Neural cell (in vitro differentiated cells): Measurements from ENCODE around the gene ZNF132. TPM values are rescaled to one million over a fixed set of nuclear protein-coding genes. Genes with fewer than 3 reads are reported as not detected.

ENCODE experiments used
- H2AFZ ChIP-seq: fragments of 200-600, 300-800 bp; sonication (generic), shearing (Covaris generic); 2 replicates; pipeline ENCODE4 v1.6.0; 2014; ENCODE audit warnings: low read depth, mild to moderate bottlenecking, antibody characterized with exemption, low read length, moderate library complexity
- H3F3A ChIP-seq: fragments of 200-600 bp; shearing (Covaris generic); 2 replicates; pipeline ENCODE4 v1.6.1; 2016; ENCODE audit warnings: mild to moderate bottlenecking, moderate library complexity, mixed read lengths, antibody characterized with exemption, low read length; ENCODE audit not compliant: insufficient read depth, poor library complexity, severe bottlenecking
- H3K27ac ChIP-seq: fragments of 200-600, 300-800 bp; sonication (generic), shearing (Covaris generic); 2 replicates; pipeline ENCODE4 v1.5.1; 2014; ENCODE audit warnings: mild to moderate bottlenecking, low read length, moderate library complexity
- H3K27me3 ChIP-seq: fragments of 300-800, 200-600 bp; sonication (generic), shearing (Covaris generic); 2 replicates; pipeline ENCODE4 v1.6.0; 2014; ENCODE audit warnings: mild to moderate bottlenecking, low read depth, low read length, moderate library complexity; ENCODE audit not compliant: insufficient read depth
- H3K36me3 ChIP-seq: fragments of 300-800, 200-600 bp; sonication (generic), shearing (Covaris generic); 2 replicates; pipeline ENCODE4 v1.5.1; 2014; ENCODE audit warnings: mild to moderate bottlenecking, antibody characterized with exemption, low read length, moderate library complexity; ENCODE audit not compliant: insufficient read depth
- H3K4me2 ChIP-seq: fragments of 300-800, 200-600 bp; sonication (generic), shearing (Covaris generic); 2 replicates; pipeline ENCODE4 v1.6.0; 2014; ENCODE audit warnings: mild to moderate bottlenecking, low read length
- H3K4me3 ChIP-seq: fragments of 300-800, 200-600 bp; sonication (generic), shearing (Covaris generic); 2 replicates; pipeline ENCODE4 v1.5.1; 2014; ENCODE audit warnings: mild to moderate bottlenecking, low read length, moderate library complexity
- H3K79me2 ChIP-seq: fragments of 200-600 bp; shearing (Covaris generic); replicated peaks from 2 replicates; pipeline ENCODE4 v1.6.0; 2014; ENCODE audit warnings: mild to moderate bottlenecking, low read length, moderate library complexity; ENCODE audit not compliant: insufficient read depth
- H3K9ac ChIP-seq: fragments of 300-800, 200-600 bp; sonication (generic), shearing (Covaris generic); 2 replicates; pipeline ENCODE4 v1.6.1; 2016; ENCODE audit warnings: mild to moderate bottlenecking, low read length, mixed read lengths
- H3K9me2 ChIP-seq: fragments of 200-600 bp; shearing (Covaris generic); 2 replicates; pipeline ENCODE4 v1.6.1; 2016; ENCODE audit warnings: mild to moderate bottlenecking, low read length, mixed read lengths; ENCODE audit not compliant: insufficient read depth
- H3K9me3 ChIP-seq: fragments of 200-600, 300-800 bp; sonication (generic), shearing (Covaris generic); 2 replicates; pipeline ENCODE4 v1.6.1; 2016; ENCODE audit warnings: mild to moderate bottlenecking, mixed run types, low read length, moderate library complexity, mixed read lengths
- H4K20me1 ChIP-seq: fragments of 200-600 bp; shearing (Covaris generic); 2 replicates; pipeline ENCODE4 v1.6.1; 2016; ENCODE audit warnings: mild to moderate bottlenecking, mixed run types; ENCODE audit not compliant: insufficient read depth
- CTCF ChIP-seq: fragments of 450-650 bp; IDR thresholded peaks from 2 replicates; pipeline ENCODE4 v1.5.1; 2014; ENCODE audit warnings: antibody characterized with exemption, mild to moderate bottlenecking, moderate library complexity; ENCODE audit not compliant: poor library complexity, severe bottlenecking
- EP300 ChIP-seq: fragments of 450-650 bp; conservative IDR thresholded peaks from 2 replicates; pipeline ENCODE4 v1.6.1; 2014; ENCODE audit warnings: antibody characterized with exemption, mild to moderate bottlenecking, moderate library complexity; ENCODE audit not compliant: poor library complexity, severe bottlenecking
- EZH2 ChIP-seq: fragments of 200-600, 300-800 bp; shearing (Covaris generic), sonication (generic); IDR thresholded peaks from 2 replicates; pipeline ENCODE4 v1.6.1; 2014; ENCODE audit warnings: antibody characterized with exemption, low read length, borderline replicate concordance, mild to moderate bottlenecking; ENCODE audit not compliant: insufficient read depth, poor library complexity, severe bottlenecking
- MXI1 ChIP-seq: fragments of 450-650 bp; conservative IDR thresholded peaks from 2 replicates; pipeline ENCODE4 v1.6.1; 2014; ENCODE audit warnings: antibody characterized with exemption, mild to moderate bottlenecking; ENCODE audit not compliant: poor library complexity, severe bottlenecking
- POLR2AphosphoS5 ChIP-seq: IDR thresholded peaks from 2 replicates; pipeline ENCODE4 v1.6.1; 2012
- RAD21 ChIP-seq: fragments of 450-650 bp; conservative IDR thresholded peaks from 2 replicates; pipeline ENCODE4 v1.6.1; 2014; ENCODE audit warnings: antibody characterized with exemption, mild to moderate bottlenecking, moderate library complexity
- REST ChIP-seq: IDR thresholded peaks from 2 replicates; pipeline ENCODE4 v1.6.1; 2012; ENCODE audit warnings: borderline replicate concordance
- SMC3 ChIP-seq: fragments of 450-650 bp; conservative IDR thresholded peaks from 2 replicates; pipeline ENCODE4 v1.6.1; 2014; ENCODE audit warnings: antibody characterized with exemption, mild to moderate bottlenecking, moderate library complexity; ENCODE audit not compliant: poor library complexity
- TAF1 ChIP-seq: IDR thresholded peaks from 2 replicates; pipeline ENCODE4 v1.6.1; 2012; ENCODE audit warnings: low read depth
- polyA plus RNA-seq: library from polyadenylated mRNA; depleted of rRNA; stranded (reverse); fragments of >200 nt; gene quantifications from 2 replicates; pipeline ENCODE4 v1.2.3, GENCODE V29; 2014

Gene ZNF132
- polyA plus RNA-seq, 1 donor from 2014 or later: 0.77 TPM

GRCh38 chr19:58398545-58398944 is 41.4 kb downstream of the ZNF132 start:
- no peak overlapping the region for H3K9ac ChIP-seq
- no peak overlapping the region for H3K4me3 ChIP-seq
- no peak overlapping the region for H3K27ac ChIP-seq
- no peak overlapping the region for H2AFZ ChIP-seq
- H3F3A ChIP-seq: no peaks in the 10 kb centered on the region
- no peaks in the 10 kb centered on the region for H4K20me1 ChIP-seq
- no peak overlapping the region for H3K4me2 ChIP-seq
- H3K9me3 ChIP-seq: no peaks in the 10 kb centered on the region
- TF ChIP-seq REST (no peak), CTCF (no peak), SMC3 (no peak), MXI1 (no peak), EZH2 (no peak), POLR2AphosphoS5 (no peak), TAF1 (no peak), RAD21 (no peak), EP300 (no peak)
- no peaks in the 10 kb centered on the region for H3K36me3 ChIP-seq
- no peaks in the 10 kb centered on the region for H3K27me3 ChIP-seq
- H3K79me2 ChIP-seq: peaks cover 12% of the 10 kb centered on the region
- no peaks in the 10 kb centered on the region for H3K9me2 ChIP-seq

- H3K9ac ChIP-seq: no peak overlapping the region
- H3K27ac ChIP-seq: no peak overlapping the region
- no peak overlapping the region for H2AFZ ChIP-seq
- no peaks in the 10 kb centered on the region for H3K36me3 ChIP-seq
- H3K79me2 ChIP-seq: peaks cover 12% of the 10 kb centered on the region
- no peaks in the 10 kb centered on the region for H3K9me3 ChIP-seq
- H4K20me1 ChIP-seq: no peaks in the 10 kb centered on the region
- no peaks in the 10 kb centered on the region for H3K9me2 ChIP-seq
- H3K4me2 ChIP-seq: no peak overlapping the region
- no peaks in the 10 kb centered on the region for H3F3A ChIP-seq
- no peak overlapping the region for H3K4me3 ChIP-seq
- no peaks in the 10 kb centered on the region for H3K27me3 ChIP-seq
- TF ChIP-seq EZH2 (no peak), CTCF (no peak), POLR2AphosphoS5 (no peak), REST (no peak), EP300 (no peak), MXI1 (no peak)
Observed at GRCh38 chr19:58398087-58398486, 41.9 kb downstream of the ZNF132 start.
